SK-N-SH treated with all-trans-retinoic acid at 6 μM for 48 hours (cell line): ENCODE data around the gene CA9.

Experiments used
- TOX ChIP-seq: fragments of 250-450 bp; sonication (Bioruptor Pico); IDR thresholded peaks from 2 replicates; pipeline ENCODE4 v1.8.0; 2021; ENCODE audit warnings: mild to moderate bottlenecking, moderate library complexity, borderline replicate concordance
- TF ChIP-seq, protein P1 (sequence below): fragments of 250-450 bp; sonication (Bioruptor Pico); IDR thresholded peaks from 2 replicates; pipeline ENCODE4 v1.8.0; 2020; ENCODE audit warnings: mild to moderate bottlenecking, moderate library complexity, borderline replicate concordance

- no peak for TF ChIP-seq TOX (CRISPR knock-in tag)
- TF ChIP-seq, protein P1, sequence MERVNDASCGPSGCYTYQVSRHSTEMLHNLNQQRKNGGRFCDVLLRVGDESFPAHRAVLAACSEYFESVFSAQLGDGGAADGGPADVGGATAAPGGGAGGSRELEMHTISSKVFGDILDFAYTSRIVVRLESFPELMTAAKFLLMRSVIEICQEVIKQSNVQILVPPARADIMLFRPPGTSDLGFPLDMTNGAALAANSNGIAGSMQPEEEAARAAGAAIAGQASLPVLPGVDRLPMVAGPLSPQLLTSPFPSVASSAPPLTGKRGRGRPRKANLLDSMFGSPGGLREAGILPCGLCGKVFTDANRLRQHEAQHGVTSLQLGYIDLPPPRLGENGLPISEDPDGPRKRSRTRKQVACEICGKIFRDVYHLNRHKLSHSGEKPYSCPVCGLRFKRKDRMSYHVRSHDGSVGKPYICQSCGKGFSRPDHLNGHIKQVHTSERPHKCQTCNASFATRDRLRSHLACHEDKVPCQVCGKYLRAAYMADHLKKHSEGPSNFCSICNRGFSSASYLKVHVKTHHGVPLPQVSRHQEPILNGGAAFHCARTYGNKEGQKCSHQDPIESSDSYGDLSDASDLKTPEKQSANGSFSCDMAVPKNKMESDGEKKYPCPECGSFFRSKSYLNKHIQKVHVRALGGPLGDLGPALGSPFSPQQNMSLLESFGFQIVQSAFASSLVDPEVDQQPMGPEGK, result no peak
Observed at GRCh38 chr9:35635730-35636129, 38.0 kb upstream of the CA9 start.
